Kidney (tissue), 14 donors: ENCODE data around the gene PIP5K1C. TPM values are rescaled to one million over a fixed set of nuclear protein-coding genes. Genes with fewer than 3 reads are reported as not detected.

Experiments used
- DNase-seq, 5 donors: peaks; one replicate each; pipeline ENCODE4 v3.0.0-alpha.2; 2013 to 2020
- FAIRE-seq: peaks from 2 replicates; lab custom pipeline; 2012; peaks lifted over from hg19 to GRCh38; lab: Jason Lieb, UNC
- H3K27ac ChIP-seq, 2 donors: one replicate each; pipeline ENCODE4 v1.7.0; 2013; ENCODE audit warnings: low read depth in 2 of 2, low read length in 2 of 2, inconsistent platforms in 1 of 2
- H3K27me3 ChIP-seq: one replicate; pipeline ENCODE4 v1.7.1; 2013; ENCODE audit warnings: low read length, inconsistent platforms; ENCODE audit not compliant: control insufficient read depth, insufficient read depth
- H3K36me3 ChIP-seq, 3 donors: one replicate each; pipeline versions ENCODE4 v1.7.0 to v1.7.1; 2013; ENCODE audit warnings: low read length in 3 of 3, control low read depth in 1 of 3, inconsistent platforms in 1 of 3; ENCODE audit not compliant: insufficient read depth in 3 of 3, control insufficient read depth in 2 of 3
- H3K4me1 ChIP-seq, 3 donors: one replicate each; pipeline versions ENCODE4 v1.7.0 to v1.7.1; 2013; ENCODE audit warnings: low read length in 3 of 3, inconsistent platforms in 1 of 3, low read depth in 1 of 3; ENCODE audit not compliant: control insufficient read depth in 2 of 3, insufficient read depth in 2 of 3
- H3K4me3 ChIP-seq, 3 donors: one replicate each; pipeline versions ENCODE4 v1.7.0 to v1.8.1; 2013; ENCODE audit warnings: low read length in 3 of 3, control low read depth in 1 of 3, inconsistent platforms in 1 of 3
- H3K9ac ChIP-seq, 3 donors: one replicate each; pipeline versions ENCODE4 v1.7.0 to v1.7.1; 2013; ENCODE audit warnings: low read length in 3 of 3, control low read depth in 1 of 3, inconsistent platforms in 1 of 3
- H3K9me3 ChIP-seq, 3 donors: one replicate each; pipeline versions ENCODE4 v1.7.0 to v1.7.1; 2013; ENCODE audit warnings: low read length in 3 of 3, control low read depth in 1 of 3, inconsistent platforms in 1 of 3; ENCODE audit not compliant: control insufficient read depth in 2 of 3, insufficient read depth in 1 of 3
- CTCF ChIP-seq: IDR thresholded peaks from 3 replicates; pipeline ENCODE4 v1.5.1; 2012; ENCODE audit warnings: mild to moderate bottlenecking, moderate library complexity, borderline replicate concordance; ENCODE audit not compliant: insufficient read depth; ENCODE audit errors: extremely low read depth
- intact Hi-C: fragments of 100-400 bp; cut with DNase I; formaldehyde crosslinking; loops from one replicate; pipeline ENCODE4 v1.11.1; 2022
- polyA plus RNA-seq: library from polyadenylated mRNA; stranded (reverse); fragments of 350-450 nt; fragmentation: Illumina TruSeq; extraction: RNeasy Lipid Tissue Mini Kit (QIAGEN cat#74804); gene quantifications from one replicate; pipeline ENCODE4 v1.2.3, GENCODE V29; 2014; ENCODE audit warnings: low read depth, low replicate concordance; ENCODE audit not compliant: insufficient read depth
- total RNA-seq: library from RNA; stranded (reverse); fragmentation: NEBNext Ultra II Directional; extraction: Animal tissue kit (Norgen Biotek cat#: 25700); gene quantifications from one replicate; pipeline ENCODE4 v1.2.1, GENCODE V29; 2021
- donor health status: control.
- donor health status: control.
- donor health status: control.
- donor health status: control.
- donor health status: control.
- donor health status: DM: yes; HTN: yes; CAD: no.
- donor health status: Normal renal cell carcinoma (clear cell type).

Gene PIP5K1C
- total and polyA plus RNA-seq, 2 donors from 2014 or later: 11.2 to 35.6 TPM

- FAIRE-seq (no peak), DNase-seq (no peak)
- Histone ChIP-seq H3K4me3 (peak overlapping the region in 1 of 3 donors; percentile 52), H3K9ac (peak overlapping the region in 1 of 3 donors; percentile 46), H3K4me1 (peaks cover 4 to 30% (median 10%) of the 10 kb centered on the region in 3 donors), H3K36me3 (peaks cover 0 to 2% (median 0%) of the 10 kb centered on the region in 3 donors), H3K27ac (peak overlapping the region; percentile 85 to 87), H3K27me3 (peaks cover 9% of the 10 kb centered on the region), H3K9me3 (peaks cover 0 to 2% (median 0%) of the 10 kb centered on the region in 3 donors)
- intact Hi-C loops: no loop called here
- no peak for TF ChIP-seq CTCF
These were observed 92.1 kb downstream of the PIP5K1C start for GRCh38 chr19:3608079-3608641.

DNA sequence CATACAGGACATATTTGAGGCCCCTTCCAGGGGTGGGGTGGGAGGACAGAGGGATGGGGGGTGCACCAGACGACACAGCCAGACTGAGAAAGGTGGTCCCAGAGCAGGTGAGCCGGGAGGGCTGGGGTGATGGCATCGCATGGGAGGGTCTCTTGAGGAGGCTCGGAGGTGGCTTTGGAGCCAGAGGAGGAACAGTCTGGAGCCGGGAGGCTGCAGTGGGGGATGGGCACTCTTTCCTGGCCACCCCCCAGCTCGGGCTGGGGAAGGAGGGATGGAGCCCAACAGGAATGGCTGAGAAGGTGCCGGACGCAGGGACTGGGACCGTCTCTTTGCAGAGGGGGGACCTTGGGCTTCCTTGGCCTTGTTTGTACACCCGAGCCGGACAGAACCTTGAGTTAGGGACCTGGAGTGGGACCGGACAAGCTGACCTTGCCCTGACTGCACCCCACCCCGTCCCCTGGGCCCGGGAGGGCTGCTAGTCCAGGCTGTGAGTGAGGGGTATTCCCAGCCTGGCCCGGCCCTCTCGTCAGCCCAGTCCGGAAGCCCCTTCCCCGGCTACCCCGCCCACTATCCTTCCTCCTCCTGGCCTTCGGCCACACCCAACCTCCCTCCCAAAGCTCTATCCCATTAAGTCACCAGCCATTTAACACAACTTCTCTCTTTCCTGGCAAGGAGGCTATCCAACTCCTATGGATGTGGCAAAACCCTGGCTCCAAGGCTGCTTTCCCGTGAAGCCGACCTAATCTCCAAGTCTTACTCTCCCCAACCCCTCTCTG, 92.8 kb downstream of the PIP5K1C start:
- Histone ChIP-seq H3K9me3 (peaks cover 0 to 2% (median 0%) of the 10 kb centered on the region in 3 donors), H3K4me3 (peak overlapping the region; percentile 16 to 52 (median 34)), H3K4me1 (peaks cover 4 to 33% (median 12%) of the 10 kb centered on the region in 3 donors), H3K36me3 (peaks cover 0 to 2% (median 0%) of the 10 kb centered on the region in 3 donors), H3K27ac (peak overlapping the region; percentile 85 to 87), H3K27me3 (peaks cover 9% of the 10 kb centered on the region), H3K9ac (peak overlapping the region in 1 of 3 donors; percentile 46)
- intact Hi-C loops: no loop called here
- DNase-seq (peak in 2 of 5 donors; percentile 57 to 82), FAIRE-seq (no peak)
- TF ChIP-seq CTCF: no peak

GRCh38 chr19:3606690-3607289, 93.5 kb downstream of the PIP5K1C start, which contains the start of gene TBXA2R:
TSS of gene TBXA2R (minus strand) at chr19:3606875. CDS start at chr19:3600634, 6,241 bp downstream.
- Histone ChIP-seq H3K36me3 (peaks cover 0 to 1% (median 0%) of the 10 kb centered on the region in 3 donors), H3K4me1 (peaks cover 4 to 33% (median 12%) of the 10 kb centered on the region in 3 donors), H3K4me3 (peak within 1 kb of the TSS; percentile 52 to 53 (median 53)), H3K27me3 (peaks cover 9% of the 10 kb centered on the region), H3K9me3 (peaks cover 0 to 2% (median 0%) of the 10 kb centered on the region in 3 donors), H3K9ac (peak within 1 kb of the TSS in 2 of 3 donors; percentile 13 to 53), H3K27ac (peak within 1 kb of the TSS; percentile 85 to 87)
- DNase-seq (peak in 4 of 5 donors; percentile 45 to 83 (median 78)), FAIRE-seq (no peak)
- TF ChIP-seq CTCF: no peak
- intact Hi-C loops: no loop called here
